NCI-H2196 treated with DMSO at 0.1 percent for 48 hours (cell line): ENCODE results near the gene ZBTB48.
"Not testable (repeated sequence)": the region's sequence is repeated elsewhere in the genome, so short reads cannot be mapped to it uniquely, and the experiment has no call there.

Source experiments
- DNase-seq: peaks from one replicate; lab custom pipeline; 2025; ENCODE audit not compliant: unreplicated experiment; lab: John Stamatoyannopoulos, UW

Gene ZBTB48

DNA sequence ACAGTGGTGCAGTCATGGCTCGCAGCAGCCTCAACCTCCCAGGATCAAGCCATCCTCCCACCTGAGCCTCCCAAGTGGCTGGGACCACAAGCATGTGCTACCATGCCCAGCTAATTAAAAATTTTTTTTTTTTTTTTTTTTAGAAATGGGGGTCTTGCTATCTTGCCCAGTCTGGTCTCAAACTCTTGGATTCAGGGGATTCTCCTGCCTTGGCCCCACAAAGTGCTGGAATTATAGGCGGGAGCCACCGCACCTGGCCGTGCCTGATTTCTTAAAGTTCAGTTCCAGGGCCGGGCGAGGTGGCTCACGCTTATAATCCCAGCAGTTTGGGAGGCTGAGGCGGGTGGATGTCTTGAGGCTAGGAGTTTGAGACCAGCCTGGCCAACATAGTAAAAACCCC lies 51.3 kb downstream of the ZBTB48 start:
- no peak for DNase-seq

DNA sequence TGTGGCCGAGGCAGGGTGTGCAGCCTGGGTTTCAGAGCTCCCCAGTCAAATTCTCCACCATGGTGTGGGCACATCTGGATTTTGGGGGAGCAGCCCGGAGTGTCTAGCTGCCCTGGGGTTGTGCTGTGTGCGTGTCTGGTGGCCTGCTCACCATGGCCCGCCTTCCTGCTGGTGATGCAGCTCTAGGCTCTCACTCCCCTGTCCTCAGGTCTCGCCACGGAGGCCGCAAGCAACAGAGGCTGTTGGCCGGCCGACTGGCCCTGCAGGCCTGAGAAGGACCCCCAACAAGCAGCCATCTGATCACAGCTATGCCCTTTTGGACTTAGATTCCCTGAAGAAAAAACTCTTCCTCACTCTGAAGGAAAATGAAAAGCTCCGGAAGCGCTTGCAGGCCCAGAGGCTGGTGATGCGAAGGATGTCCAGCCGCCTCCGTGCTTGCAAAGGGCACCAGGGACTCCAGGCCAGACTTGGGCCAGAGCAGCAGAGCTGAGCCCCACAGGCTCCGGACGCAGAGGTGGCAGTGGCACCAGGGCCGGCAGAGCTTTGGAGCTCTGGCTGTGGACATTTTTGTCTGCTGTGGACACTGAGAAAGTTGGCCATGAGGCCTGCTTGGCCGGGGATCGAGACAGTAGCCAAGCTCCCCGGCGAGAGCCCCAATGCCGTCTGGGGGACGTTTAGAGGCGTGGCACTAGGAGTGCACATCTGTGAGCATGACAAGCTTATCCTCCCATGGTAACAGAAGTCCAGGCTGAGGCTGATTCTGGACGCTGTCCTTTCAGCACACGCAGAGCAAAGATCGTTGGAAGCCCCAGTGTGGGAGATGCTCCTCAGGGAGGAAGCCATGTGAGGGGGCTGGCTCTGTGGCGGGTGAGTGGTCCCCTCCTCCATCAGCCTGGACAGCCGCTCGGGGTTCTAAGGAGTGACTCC lies 53.1 kb downstream of the ZBTB48 start:
- DNase-seq: no peak

DNA sequence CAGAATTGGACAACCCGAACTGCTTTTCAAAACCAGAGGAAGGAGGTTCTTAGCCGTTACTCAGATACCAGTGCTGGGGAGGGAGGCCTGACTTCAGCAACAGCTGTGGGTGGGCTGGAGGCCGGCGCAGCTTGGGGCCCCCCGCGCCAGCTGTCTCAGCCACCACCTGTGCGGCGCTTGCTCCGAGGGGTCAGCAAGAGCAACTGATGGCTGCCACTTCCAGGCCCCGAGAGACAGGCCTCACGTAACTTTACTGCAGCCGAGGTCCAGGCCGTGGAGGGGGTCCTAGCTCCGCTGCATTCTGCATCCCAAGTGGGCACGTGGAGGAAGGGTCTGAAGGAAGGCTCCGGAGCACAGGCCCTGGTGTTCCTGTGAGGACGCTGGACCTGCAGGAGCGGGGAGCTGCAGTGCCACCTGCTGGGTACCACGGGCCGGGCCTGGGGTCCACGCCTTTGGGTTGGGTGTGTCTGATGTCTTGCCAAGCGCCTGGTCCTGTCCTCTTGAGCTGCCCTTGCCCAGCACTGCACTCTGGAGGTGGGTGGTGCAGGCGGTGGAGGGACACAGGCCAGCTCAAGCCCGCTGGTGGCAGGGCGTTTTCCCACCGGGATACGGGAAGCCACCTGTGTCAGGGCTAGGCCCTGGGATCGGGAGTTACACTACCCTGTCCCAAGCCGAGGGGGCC lies 54.7 kb downstream of the ZBTB48 start:
- DNase-seq: no peak

DNA sequence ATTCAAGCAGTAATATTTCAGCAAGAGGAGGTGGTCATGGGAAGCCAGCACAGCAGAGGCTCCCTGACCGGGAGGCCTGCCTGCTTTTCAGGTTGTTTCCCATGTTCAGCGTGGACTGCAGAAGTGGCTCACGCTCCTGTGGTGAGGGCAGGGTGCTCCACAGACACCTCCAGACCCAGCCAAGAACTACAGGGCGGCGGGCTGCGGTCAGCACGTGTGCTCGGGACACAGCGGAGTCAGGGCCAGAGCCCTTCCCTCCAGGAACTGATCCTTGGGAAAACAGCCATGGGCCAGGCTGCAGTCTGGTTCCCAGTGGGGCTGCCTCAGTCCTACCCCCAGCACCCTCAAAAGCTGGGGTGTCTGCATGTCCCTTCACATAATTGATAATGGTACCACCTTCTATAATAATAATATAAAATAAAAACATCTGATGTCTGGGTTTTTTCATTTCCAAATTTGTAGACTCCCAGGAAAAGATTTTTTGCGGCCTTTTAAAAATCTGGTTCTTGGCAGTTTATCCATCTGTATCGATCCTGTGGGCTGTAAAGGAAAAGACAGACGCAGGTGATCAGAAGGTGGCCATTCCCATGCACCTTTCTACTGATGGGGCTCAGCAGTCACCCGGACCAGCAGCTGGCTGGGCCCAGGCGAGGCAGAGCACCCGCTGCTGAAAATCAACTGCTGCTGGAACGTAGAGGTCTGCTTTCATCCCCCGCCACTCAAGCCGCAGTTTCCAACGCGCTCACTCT lies 55.5 kb downstream of the ZBTB48 start:
- no peak for DNase-seq

DNA sequence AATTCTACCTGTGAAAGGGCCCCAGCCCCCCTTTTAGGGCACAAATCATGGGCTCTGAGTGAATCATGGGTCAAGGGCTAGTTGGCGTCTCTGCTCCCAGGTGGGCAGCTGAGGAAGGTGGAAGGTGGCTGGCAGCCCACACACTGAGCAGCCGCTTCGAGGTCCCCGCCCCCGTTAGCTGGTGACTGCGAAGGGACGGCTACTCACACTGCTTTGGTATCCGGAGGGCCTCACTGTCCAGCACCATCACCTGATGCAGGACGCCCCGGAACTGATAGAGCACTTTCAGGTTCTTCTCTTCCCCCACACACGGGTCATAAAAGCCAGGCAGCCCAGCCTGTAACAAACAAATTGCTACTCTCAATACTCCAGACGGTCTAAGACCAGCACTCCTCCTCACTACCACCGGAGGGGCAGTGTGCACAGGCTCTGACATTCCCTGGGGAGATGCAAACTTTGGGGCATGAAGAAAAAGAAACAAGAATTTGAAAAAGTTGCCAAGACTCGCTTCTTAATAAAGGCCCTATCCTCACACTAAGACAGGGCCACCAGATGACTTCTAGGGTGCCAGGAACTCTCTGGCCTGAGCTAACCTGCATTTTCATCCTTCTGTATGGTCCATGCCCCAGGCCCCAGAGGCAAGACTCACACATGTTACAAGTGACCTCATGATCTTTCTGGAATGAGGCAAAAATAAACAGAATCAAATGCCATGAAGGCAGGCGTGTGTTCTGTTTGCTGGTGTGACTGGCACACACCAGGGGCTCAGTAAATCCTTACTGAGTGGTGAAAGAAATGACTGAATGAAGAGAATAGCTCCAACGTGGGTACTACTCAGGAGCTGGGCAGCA lies 56.3 kb downstream of the ZBTB48 start:
- no peak for DNase-seq

DNA sequence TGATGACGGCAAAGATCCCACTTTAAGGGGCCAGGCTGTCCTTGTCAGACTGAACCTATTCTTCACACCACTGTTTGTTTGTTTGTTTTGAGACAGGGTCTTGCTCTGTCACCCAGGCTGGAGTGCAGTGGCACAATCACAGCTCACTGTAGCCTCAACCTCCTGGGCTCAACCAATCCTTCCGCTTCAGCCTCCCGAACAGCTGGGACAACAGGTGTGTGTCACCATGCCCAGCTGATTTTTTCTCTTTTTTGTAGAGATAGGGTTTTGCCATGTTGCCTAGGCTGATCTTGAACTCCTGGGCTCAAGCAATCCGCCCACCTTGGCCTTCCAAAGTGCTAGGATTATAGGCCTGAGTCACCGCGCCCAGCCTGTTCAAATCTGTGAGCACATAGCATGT lies 57.0 kb downstream of the ZBTB48 start:
- DNase-seq: not testable (repeated sequence)

DNA sequence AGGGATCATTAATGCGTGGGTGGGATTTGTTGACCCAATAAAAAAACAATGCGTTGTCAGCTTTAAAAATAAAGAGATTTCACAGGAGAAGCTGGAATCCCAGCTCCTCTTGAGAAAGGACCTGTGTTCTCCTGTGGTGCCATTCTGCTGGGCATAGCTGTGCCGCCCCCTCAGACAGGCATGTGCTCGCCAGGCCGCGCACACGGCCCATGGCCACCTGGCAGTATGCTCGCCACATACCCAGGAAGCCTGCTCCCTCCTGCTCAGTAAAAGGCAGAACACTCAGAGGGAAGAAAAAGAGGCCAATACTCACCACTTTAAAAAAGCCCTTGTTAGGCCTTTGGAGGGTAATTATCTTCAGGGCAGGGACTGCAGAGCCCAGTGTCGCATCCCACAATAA lies 58.0 kb downstream of the ZBTB48 start:
- DNase-seq: no peak

DNA sequence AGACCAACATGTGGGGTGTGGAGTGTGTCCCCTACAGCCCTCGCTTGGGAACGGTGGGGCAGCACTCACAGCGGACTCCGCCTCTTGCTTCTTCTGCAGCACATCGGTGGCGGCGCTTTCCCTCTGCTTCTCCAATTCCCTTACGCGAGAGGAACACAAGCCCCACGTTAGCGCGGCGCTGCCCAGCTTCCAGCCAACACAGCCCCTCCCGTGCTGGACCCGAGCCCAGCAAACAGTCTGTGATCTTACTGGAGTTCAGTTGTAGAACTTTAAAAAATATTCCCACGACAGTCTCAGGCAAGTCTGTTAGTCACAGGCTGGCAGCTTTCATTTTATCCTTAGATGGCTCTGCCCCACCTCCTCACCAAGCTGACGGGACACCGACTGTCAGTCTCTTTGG lies 58.4 kb downstream of the ZBTB48 start:
- no peak for DNase-seq
